Naive B cell (primary cell): ENCODE results near the gene PLPPR1. TPM values are rescaled to one million over a fixed set of nuclear protein-coding genes. Genes with fewer than 3 reads are reported as not detected.

Source experiments
- ATAC-seq, 2 donors: fragments of 150-1000 bp; cut with Tn5 transposase; 2 replicates each; pipeline ENCODE4 v1.10.0; 2021; ENCODE audit warnings: low read depth in 2 of 2, mild to moderate bottlenecking in 2 of 2, moderate library complexity in 2 of 2
- DNase-seq: peaks from one replicate; pipeline ENCODE4 v3.0.0; 2022
- H3K27ac Mint-ChIP-seq, 6 donors: one replicate each; pipeline ENCODE4 v1.8.0; 2020 to 2022; ENCODE audit warnings: mild to moderate bottlenecking in 6 of 6, mixed read lengths in 6 of 6, moderate library complexity in 5 of 6, inconsistent platforms in 2 of 6
- H3K27me3 Mint-ChIP-seq, 3 donors: one replicate each; pipeline ENCODE4 v1.8.0; 2021 to 2022; ENCODE audit warnings: mixed read lengths in 3 of 3, mild to moderate bottlenecking in 1 of 3
- H3K36me3 Mint-ChIP-seq, 2 donors: one replicate each; pipeline ENCODE4 v1.8.0; 2020 to 2022; ENCODE audit warnings: mixed read lengths in 2 of 2, inconsistent platforms in 1 of 2, mild to moderate bottlenecking in 1 of 2
- H3K4me1 Mint-ChIP-seq, 3 donors: one replicate each; pipeline ENCODE4 v1.8.0; 2020 to 2022; ENCODE audit warnings: mixed read lengths in 3 of 3, inconsistent platforms in 1 of 3, mild to moderate bottlenecking in 1 of 3, moderate library complexity in 1 of 3
- H3K4me3 Mint-ChIP-seq, 8 donors: one replicate each; pipeline ENCODE4 v1.8.0; 2020 to 2022; ENCODE audit warnings: mild to moderate bottlenecking in 8 of 8, mixed read lengths in 8 of 8, moderate library complexity in 8 of 8, inconsistent platforms in 2 of 8
- H3K9me3 Mint-ChIP-seq, 7 donors: one replicate each; pipeline ENCODE4 v1.8.0; 2020 to 2022; ENCODE audit warnings: mixed read lengths in 7 of 7, mild to moderate bottlenecking in 5 of 7, inconsistent platforms in 2 of 7, moderate library complexity in 1 of 7
- polyA plus RNA-seq, 6 donors: library from polyadenylated mRNA; unstranded; fragments of 300-500 nt; fragmentation: Illumina TruSeq; gene quantifications; one replicate each; pipeline ENCODE4 v1.2.3, GENCODE V29; 2021; ENCODE audit warnings: low read depth in 6 of 6

Gene PLPPR1
- polyA plus RNA-seq, 6 donors from 2014 or later = not detected

GRCh38 chr9:101362450-101362849 is 333.9 kb downstream of the PLPPR1 start:
- DNase-seq = no peak
- peaks cover 0 to 3% (median 0%) of the 10 kb centered on the region in 7 donors for H3K9me3 Mint-ChIP-seq
- H3K27ac Mint-ChIP-seq = no peak overlapping the region
- H3K4me3 Mint-ChIP-seq = no peak overlapping the region
- peaks cover 7 to 20% (median 18%) of the 10 kb centered on the region in 3 donors for H3K27me3 Mint-ChIP-seq
- no peaks in the 10 kb centered on the region for H3K36me3 Mint-ChIP-seq
- ATAC-seq = no peak
- no peaks in the 10 kb centered on the region for H3K4me1 Mint-ChIP-seq

GRCh38 chr9:101365181-101365580 is 336.7 kb downstream of the PLPPR1 start:
- H3K36me3 Mint-ChIP-seq = no peaks in the 10 kb centered on the region
- ATAC-seq = no peak
- no peaks in the 10 kb centered on the region for H3K9me3 Mint-ChIP-seq
- no peaks in the 10 kb centered on the region for H3K4me1 Mint-ChIP-seq
- no peak overlapping the region for H3K27ac Mint-ChIP-seq
- no peak overlapping the region for H3K4me3 Mint-ChIP-seq
- no peak for DNase-seq
- peaks cover 7 to 25% (median 20%) of the 10 kb centered on the region in 3 donors for H3K27me3 Mint-ChIP-seq

GRCh38 chr9:101366038-101366756 is 337.7 kb downstream of the PLPPR1 start:
- H3K4me1 Mint-ChIP-seq = no peaks in the 10 kb centered on the region
- H3K27ac Mint-ChIP-seq = no peak overlapping the region
- ATAC-seq (no peak), DNase-seq (no peak)
- peaks cover 11 to 32% (median 21%) of the 10 kb centered on the region in 3 donors for H3K27me3 Mint-ChIP-seq
- H3K9me3 Mint-ChIP-seq = peaks cover 0 to 1% (median 0%) of the 10 kb centered on the region in 7 donors
- no peaks in the 10 kb centered on the region for H3K36me3 Mint-ChIP-seq
- no peak overlapping the region for H3K4me3 Mint-ChIP-seq

GRCh38 chr9:101367323-101367722 is 338.8 kb downstream of the PLPPR1 start:
- Mint-ChIP-seq H3K36me3 (no peaks in the 10 kb centered on the region), H3K27ac (no peak overlapping the region), H3K4me3 (no peak overlapping the region), H3K27me3 (peaks cover 16 to 37% (median 22%) of the 10 kb centered on the region in 3 donors), H3K9me3 (peaks cover 0 to 8% (median 2%) of the 10 kb centered on the region in 7 donors), H3K4me1 (no peaks in the 10 kb centered on the region)
- no peak for DNase-seq
- no peak for ATAC-seq

GRCh38 chr9:101369286-101369685 is 340.8 kb downstream of the PLPPR1 start:
- H3K4me3 Mint-ChIP-seq = no peak overlapping the region
- peaks cover 0 to 8% (median 2%) of the 10 kb centered on the region in 7 donors for H3K9me3 Mint-ChIP-seq
- no peaks in the 10 kb centered on the region for H3K36me3 Mint-ChIP-seq
- peaks cover 10 to 23% (median 13%) of the 10 kb centered on the region in 3 donors for H3K27me3 Mint-ChIP-seq
- no peaks in the 10 kb centered on the region for H3K4me1 Mint-ChIP-seq
- no peak overlapping the region for H3K27ac Mint-ChIP-seq
- DNase-seq = no peak
- no peak for ATAC-seq

- Mint-ChIP-seq H3K4me3 (no peak overlapping the region), H3K4me1 (no peaks in the 10 kb centered on the region), H3K27me3 (peaks cover 9 to 24% (median 13%) of the 10 kb centered on the region in 3 donors), H3K27ac (no peak overlapping the region), H3K36me3 (no peaks in the 10 kb centered on the region), H3K9me3 (peaks cover 0 to 8% (median 2%) of the 10 kb centered on the region in 7 donors)
- ATAC-seq = no peak
- no peak for DNase-seq
Observed at GRCh38 chr9:101369884-101370531, 341.5 kb downstream of the PLPPR1 start.

- Mint-ChIP-seq H3K9me3 (peaks cover 0 to 8% (median 3%) of the 10 kb centered on the region in 7 donors), H3K4me1 (no peaks in the 10 kb centered on the region), H3K27me3 (peaks cover 16 to 38% (median 31%) of the 10 kb centered on the region in 3 donors), H3K27ac (no peak overlapping the region), H3K36me3 (no peaks in the 10 kb centered on the region), H3K4me3 (no peak overlapping the region)
- no peak for ATAC-seq
- DNase-seq = no peak
Observed at GRCh38 chr9:101371813-101372212, 343.3 kb downstream of the PLPPR1 start.

GRCh38 chr9:101372327-101373118 is 344.0 kb downstream of the PLPPR1 start:
- H3K4me3 Mint-ChIP-seq = no peak overlapping the region
- DNase-seq (no peak), ATAC-seq (no peak)
- H3K9me3 Mint-ChIP-seq = peaks cover 0 to 13% (median 3%) of the 10 kb centered on the region in 7 donors
- no peaks in the 10 kb centered on the region for H3K36me3 Mint-ChIP-seq
- H3K27ac Mint-ChIP-seq = no peak overlapping the region
- H3K4me1 Mint-ChIP-seq = no peaks in the 10 kb centered on the region
- H3K27me3 Mint-ChIP-seq = peaks cover 16 to 39% (median 35%) of the 10 kb centered on the region in 3 donors
